SU-DHL-6 (cell line): Measurements from ENCODE around the gene STX18.

Source experiments
- CTCF ChIP-seq: fragments of 200-600 bp; sonication (generic); IDR thresholded peaks from one replicate; pipeline ENCODE4 v1.5.1; 2017; ENCODE audit warnings: antibody characterized with exemption, mild to moderate bottlenecking, low read length, moderate library complexity; ENCODE audit not compliant: insufficient read depth, poor library complexity, severe bottlenecking
- EZH2phosphoT487 ChIP-seq: fragments of 200-600 bp; sonication (generic), shearing (Covaris generic); conservative IDR thresholded peaks from 2 replicates; pipeline ENCODE4 v1.6.1; 2018; ENCODE audit warnings: mild to moderate bottlenecking, antibody characterized with exemption, low read length, moderate library complexity, mixed read lengths

GRCh38 chr4:4521136-4521535 lies 20.7 kb downstream of the STX18 start:
- TF ChIP-seq CTCF, result no peak
- TF ChIP-seq EZH2phosphoT487, result no peak
